DOHH2 (cell line): ENCODE data around the gene CCIN.

Experiments
- CTCF ChIP-seq: fragments of 200-600 bp; sonication (generic); IDR thresholded peaks from one replicate; pipeline ENCODE4 v1.5.1; 2014; ENCODE audit warnings: antibody characterized with exemption, mild to moderate bottlenecking, low read depth, low read length; ENCODE audit not compliant: poor library complexity, severe bottlenecking
- EZH2phosphoT487 ChIP-seq: fragments of 200-600 bp; sonication (generic); IDR thresholded peaks from 2 replicates; pipeline ENCODE4 v1.6.1; 2017; ENCODE audit warnings: borderline replicate concordance, mild to moderate bottlenecking, antibody characterized with exemption, low read length, moderate library complexity, mixed read lengths

DNA sequence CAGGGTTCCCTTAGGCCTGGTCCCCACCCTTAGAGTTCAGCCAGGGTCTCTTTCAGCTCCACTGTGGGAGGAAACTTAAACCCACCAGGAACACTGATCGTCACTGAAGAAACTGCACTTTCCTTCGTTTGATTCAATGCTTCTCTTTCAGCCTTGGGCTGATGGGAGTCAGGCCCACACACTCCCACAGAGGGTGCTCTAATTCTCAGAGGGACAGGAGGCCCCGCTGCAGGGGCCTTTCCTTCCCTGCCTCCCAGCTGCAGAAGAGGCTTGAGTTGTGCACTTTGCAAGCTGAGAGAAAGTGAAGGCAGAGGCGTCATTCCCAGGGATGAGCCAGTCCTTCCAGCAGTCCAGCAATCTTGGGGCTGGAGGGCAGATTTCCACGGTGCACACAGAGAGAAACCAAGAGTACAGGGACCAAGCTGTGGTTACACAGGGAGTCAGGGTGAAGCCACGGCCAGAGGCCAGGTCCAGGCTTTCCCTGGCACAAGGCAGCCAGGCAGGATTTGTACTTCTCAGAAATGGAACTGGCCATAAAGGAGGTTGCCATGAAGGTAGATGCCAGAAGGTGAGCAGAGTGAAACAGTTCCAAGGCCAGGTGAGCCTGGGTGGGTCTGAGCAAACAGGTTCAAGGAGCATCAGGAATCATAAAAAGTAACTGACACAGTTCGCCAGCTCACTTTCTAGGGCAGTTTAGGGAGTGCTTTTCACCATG, 43.0 kb upstream of the CCIN start:
- no peak for TF ChIP-seq CTCF
- no peak for TF ChIP-seq EZH2phosphoT487
